Muscle layer of colon (tissue), 2 donors: ENCODE results near the gene UNC5A.

ENCODE experiments used
- H3K27ac ChIP-seq: one replicate; pipeline ENCODE4 v1.7.0; 2013; ENCODE audit warnings: low read depth, mild to moderate bottlenecking, low read length, moderate library complexity
- H3K27me3 ChIP-seq, 2 donors: one replicate each; pipeline ENCODE4 v1.7.0; 2013; ENCODE audit warnings: low read length in 2 of 2, mild to moderate bottlenecking in 2 of 2; ENCODE audit not compliant: insufficient read depth in 2 of 2, control insufficient read depth in 1 of 2
- H3K36me3 ChIP-seq: one replicate; pipeline ENCODE4 v1.7.0; 2013; ENCODE audit warnings: mild to moderate bottlenecking, low read length; ENCODE audit not compliant: insufficient read depth
- H3K4me1 ChIP-seq: one replicate; pipeline ENCODE4 v1.7.0; 2013; ENCODE audit warnings: mild to moderate bottlenecking, low read length; ENCODE audit not compliant: insufficient read depth
- H3K4me3 ChIP-seq, 2 donors: one replicate each; pipeline ENCODE4 v1.7.0; 2013; ENCODE audit warnings: low read length in 2 of 2, low read depth in 1 of 2, mild to moderate bottlenecking in 1 of 2, moderate library complexity in 1 of 2
- H3K9ac ChIP-seq: one replicate; pipeline ENCODE4 v1.7.0; 2013; ENCODE audit warnings: low read length
- H3K9me3 ChIP-seq: one replicate; pipeline ENCODE4 v1.7.0; 2013; ENCODE audit warnings: mild to moderate bottlenecking, low read length
- donor health status: abdominal sarcoma.
- donor health status: Adenocarcinoma of cecum.

Gene UNC5A

GRCh38 chr5:176921714-176922113 lies 111.4 kb downstream of the UNC5A start:
- Histone ChIP-seq H3K27me3 (no peaks in the 10 kb centered on the region), H3K9ac (no peak overlapping the region), H3K36me3 (peaks cover 13% of the 10 kb centered on the region), H3K27ac (no peak overlapping the region), H3K4me3 (no peak overlapping the region), H3K9me3 (no peaks in the 10 kb centered on the region), H3K4me1 (no peaks in the 10 kb centered on the region)

- no peaks in the 10 kb centered on the region for H3K27me3 ChIP-seq
- H3K4me1 ChIP-seq: no peaks in the 10 kb centered on the region
- no peak overlapping the region for H3K9ac ChIP-seq
- H3K27ac ChIP-seq: no peak overlapping the region
- H3K9me3 ChIP-seq: no peaks in the 10 kb centered on the region
- H3K36me3 ChIP-seq: peaks cover 13% of the 10 kb centered on the region
- no peak overlapping the region for H3K4me3 ChIP-seq
Observed at GRCh38 chr5:176922817-176923216, 112.5 kb downstream of the UNC5A start.

GRCh38 chr5:176927562-176927961 lies 117.2 kb downstream of the UNC5A start:
- peaks cover 9% of the 10 kb centered on the region for H3K36me3 ChIP-seq
- no peaks in the 10 kb centered on the region for H3K9me3 ChIP-seq
- no peaks in the 10 kb centered on the region for H3K27me3 ChIP-seq
- H3K9ac ChIP-seq: no peak overlapping the region
- H3K27ac ChIP-seq: no peak overlapping the region
- H3K4me3 ChIP-seq: no peak overlapping the region
- H3K4me1 ChIP-seq: no peaks in the 10 kb centered on the region

- no peaks in the 10 kb centered on the region for H3K4me1 ChIP-seq
- H3K9me3 ChIP-seq: no peaks in the 10 kb centered on the region
- peaks cover 9% of the 10 kb centered on the region for H3K36me3 ChIP-seq
- no peak overlapping the region for H3K4me3 ChIP-seq
- no peak overlapping the region for H3K27ac ChIP-seq
- H3K27me3 ChIP-seq: no peaks in the 10 kb centered on the region
- no peak overlapping the region for H3K9ac ChIP-seq
Observed at GRCh38 chr5:176929654-176930053, 119.3 kb downstream of the UNC5A start.
